ENCODE results near the gene PARP14.
A peak's percentile ranks its signal among the peaks of the same experiment; 100 is the strongest.
"Not testable (repeated sequence)": the region's sequence is repeated elsewhere in the genome, so short reads cannot be mapped to it uniquely, and the experiment has no call there.

The PARP14 gene, protein sequence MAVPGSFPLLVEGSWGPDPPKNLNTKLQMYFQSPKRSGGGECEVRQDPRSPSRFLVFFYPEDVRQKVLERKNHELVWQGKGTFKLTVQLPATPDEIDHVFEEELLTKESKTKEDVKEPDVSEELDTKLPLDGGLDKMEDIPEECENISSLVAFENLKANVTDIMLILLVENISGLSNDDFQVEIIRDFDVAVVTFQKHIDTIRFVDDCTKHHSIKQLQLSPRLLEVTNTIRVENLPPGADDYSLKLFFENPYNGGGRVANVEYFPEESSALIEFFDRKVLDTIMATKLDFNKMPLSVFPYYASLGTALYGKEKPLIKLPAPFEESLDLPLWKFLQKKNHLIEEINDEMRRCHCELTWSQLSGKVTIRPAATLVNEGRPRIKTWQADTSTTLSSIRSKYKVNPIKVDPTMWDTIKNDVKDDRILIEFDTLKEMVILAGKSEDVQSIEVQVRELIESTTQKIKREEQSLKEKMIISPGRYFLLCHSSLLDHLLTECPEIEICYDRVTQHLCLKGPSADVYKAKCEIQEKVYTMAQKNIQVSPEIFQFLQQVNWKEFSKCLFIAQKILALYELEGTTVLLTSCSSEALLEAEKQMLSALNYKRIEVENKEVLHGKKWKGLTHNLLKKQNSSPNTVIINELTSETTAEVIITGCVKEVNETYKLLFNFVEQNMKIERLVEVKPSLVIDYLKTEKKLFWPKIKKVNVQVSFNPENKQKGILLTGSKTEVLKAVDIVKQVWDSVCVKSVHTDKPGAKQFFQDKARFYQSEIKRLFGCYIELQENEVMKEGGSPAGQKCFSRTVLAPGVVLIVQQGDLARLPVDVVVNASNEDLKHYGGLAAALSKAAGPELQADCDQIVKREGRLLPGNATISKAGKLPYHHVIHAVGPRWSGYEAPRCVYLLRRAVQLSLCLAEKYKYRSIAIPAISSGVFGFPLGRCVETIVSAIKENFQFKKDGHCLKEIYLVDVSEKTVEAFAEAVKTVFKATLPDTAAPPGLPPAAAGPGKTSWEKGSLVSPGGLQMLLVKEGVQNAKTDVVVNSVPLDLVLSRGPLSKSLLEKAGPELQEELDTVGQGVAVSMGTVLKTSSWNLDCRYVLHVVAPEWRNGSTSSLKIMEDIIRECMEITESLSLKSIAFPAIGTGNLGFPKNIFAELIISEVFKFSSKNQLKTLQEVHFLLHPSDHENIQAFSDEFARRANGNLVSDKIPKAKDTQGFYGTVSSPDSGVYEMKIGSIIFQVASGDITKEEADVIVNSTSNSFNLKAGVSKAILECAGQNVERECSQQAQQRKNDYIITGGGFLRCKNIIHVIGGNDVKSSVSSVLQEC (N-terminal part only)

GRCh38 chr3:122680475-122681283 is at the start of gene PARP14:
Gene PARP14, plus strand, starts transcription at chr3:122680839. Its CDS starts 45 bp downstream, at chr3:122680884.
- DNase-seq: peak; percentile 94

DNA sequence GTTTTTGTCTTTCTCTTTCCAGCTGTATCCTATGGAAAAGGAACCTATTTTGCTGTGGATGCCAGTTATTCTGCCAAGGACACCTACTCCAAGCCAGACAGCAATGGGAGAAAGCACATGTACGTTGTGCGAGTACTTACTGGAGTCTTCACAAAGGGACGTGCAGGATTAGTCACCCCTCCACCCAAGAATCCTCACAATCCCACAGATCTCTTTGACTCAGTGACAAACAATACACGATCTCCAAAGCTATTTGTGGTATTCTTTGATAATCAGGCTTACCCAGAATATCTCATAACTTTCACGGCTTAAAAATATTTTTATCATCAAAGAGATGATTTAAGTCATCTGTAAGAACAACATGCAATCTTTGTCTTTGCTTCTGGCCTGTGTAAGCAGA is 44.9 kb upstream of the PARP14 start:
- DNase-seq: no peak

DNA sequence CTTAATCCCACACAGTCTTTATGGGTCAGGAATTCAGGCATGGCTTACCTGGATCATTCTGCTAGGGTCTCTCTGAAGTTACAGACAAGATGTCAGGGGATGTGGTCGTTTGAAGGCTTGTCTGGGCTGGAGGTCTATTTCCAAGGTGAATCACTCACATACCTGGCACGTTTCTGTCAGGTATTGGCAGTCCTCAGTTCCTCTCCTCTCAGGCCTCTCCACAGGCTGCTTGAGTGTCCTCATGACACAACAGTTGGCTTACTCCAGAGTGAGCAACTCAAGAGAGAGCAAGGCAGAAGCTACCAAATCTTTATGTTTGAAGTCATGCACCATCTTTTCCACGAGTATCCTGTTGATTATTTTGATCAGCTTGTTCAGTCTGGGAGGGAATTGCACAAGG is 43.9 kb upstream of the PARP14 start:
- no peak for DNase-seq

GRCh38 chr3:122640437-122640999 is 40.1 kb upstream of the PARP14 start:
- DNase-seq: no peak

- DNase-seq: no peak
Observed at GRCh38 chr3:122642935-122643334, 37.7 kb upstream of the PARP14 start.

- no peak for DNase-seq
Observed at GRCh38 chr3:122646146-122646988, 34.3 kb upstream of the PARP14 start.

GRCh38 chr3:122651233-122651907 is 29.3 kb upstream of the PARP14 start:
- not testable (repeated sequence) for DNase-seq

GRCh38 chr3:122651962-122652361 is 28.7 kb upstream of the PARP14 start:
- not testable (repeated sequence) for DNase-seq

GRCh38 chr3:122658336-122658735 is 22.3 kb upstream of the PARP14 start:
- not testable (repeated sequence) for DNase-seq

DNA sequence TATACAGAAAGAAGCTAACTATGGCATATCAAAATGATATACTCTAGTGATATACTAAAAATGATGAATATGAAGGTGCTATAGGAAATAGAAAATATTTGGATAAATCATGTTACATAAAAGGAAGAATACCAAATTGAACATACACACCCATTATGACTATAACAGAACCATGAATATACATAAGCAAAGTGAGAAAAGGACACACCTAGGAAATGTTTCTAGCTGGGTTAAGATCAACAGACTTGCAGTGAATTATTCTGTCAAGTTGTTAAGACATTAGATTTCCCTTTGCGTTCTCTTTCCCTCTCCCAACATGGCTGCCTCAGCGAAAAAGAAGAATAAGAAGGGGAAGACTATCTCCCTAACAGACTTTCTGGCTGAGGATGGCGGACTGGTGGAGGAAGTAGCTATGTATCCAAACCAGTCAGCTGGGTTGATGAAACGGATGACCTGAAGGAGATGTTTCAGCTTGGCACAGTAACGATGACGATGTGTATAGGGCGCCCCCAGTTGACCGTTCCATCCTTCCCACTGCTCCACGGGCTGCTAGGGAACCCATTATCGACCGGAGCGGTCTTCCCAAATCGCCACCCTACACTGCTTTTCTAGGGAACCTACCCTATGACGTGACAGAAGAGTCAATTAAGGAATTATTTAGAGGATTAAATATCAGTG is 20.2 kb upstream of the PARP14 start:
- peak; percentile 22 for DNase-seq

DNA sequence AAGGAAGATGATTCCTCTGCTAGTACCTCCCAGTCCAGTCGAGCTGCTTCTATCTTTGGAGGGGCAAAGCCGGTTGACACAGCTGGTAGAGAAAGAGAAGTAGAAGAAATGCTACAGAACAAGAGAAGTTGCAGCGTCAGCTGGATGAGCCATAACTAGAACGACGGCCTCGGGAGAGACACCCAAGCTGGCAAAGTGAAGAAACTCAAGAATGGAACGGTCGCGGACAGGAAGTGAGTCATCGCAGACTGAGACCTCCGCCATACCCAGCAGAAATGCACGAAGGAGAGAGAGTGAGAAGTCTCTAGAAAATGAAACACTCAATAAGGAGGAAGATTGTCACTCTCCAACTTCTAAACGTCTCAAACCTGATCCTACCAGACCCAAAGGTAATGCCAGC is 19.0 kb upstream of the PARP14 start:
- peak; percentile 42 for DNase-seq

DNA sequence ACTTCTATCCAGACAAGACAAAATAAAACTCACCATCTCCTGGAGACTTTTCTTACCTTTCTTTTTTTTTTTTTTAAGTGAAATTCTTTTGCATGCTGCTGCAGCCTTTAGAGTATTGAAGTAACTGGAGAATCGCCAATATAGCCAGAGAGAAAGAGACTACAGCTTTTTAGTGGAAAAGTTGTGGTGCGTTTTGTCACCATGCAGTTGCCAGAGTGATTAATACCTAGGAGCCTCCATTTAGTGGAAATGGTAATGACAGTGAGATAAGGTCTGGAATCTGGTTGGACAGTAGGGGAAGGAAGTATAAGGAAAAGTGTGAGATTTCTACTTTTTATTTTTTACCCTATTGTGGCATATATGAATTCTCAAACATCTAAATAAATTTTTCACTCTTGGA is 18.1 kb upstream of the PARP14 start:
- no peak for DNase-seq

DNA sequence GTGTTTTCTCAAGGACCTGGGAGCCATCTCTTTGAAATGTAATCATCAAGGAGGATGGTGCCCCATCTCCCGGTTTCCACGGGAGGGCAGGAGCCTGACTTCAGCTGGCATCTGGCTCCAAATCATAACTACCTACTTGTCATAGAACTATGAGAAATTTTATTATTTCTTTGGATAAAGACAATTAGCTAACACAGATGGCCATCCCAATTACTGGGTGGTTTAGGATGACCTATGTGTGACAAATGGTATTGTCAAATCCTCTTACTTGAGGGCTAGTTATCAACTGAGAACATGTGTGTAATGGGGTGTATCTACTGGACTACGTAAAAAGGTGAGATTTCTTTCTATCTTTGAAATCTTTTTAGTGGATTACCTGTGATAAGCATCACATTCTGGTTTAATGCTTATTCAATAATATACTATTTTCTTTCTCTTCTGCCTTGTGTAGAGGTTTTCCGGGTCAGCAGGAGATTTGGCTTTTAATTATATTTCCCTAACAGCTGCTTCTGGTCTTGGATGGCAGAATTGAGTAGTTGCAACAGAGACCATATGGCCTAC is 15.3 kb upstream of the PARP14 start:
- DNase-seq: no peak

DNA sequence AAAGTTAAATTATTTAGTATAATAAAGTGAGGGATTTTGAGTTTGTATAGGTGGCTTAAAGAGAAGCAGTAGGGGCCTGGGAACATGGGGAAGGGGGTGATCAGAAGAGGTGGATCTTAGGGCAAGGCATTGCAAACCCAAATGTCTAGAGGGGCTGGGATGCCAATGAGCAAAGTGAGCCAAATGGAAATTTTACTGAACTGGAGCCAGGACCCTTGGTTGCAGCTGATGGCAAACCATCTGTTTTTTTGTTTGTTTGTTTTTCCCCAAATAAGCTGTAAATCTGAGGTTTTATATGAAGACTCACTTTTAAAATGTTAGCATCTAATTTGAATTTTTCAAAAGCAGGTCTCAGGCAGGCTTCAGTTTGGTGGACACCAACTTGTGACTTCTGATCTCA is 14.8 kb upstream of the PARP14 start:
- no peak for DNase-seq

DNA sequence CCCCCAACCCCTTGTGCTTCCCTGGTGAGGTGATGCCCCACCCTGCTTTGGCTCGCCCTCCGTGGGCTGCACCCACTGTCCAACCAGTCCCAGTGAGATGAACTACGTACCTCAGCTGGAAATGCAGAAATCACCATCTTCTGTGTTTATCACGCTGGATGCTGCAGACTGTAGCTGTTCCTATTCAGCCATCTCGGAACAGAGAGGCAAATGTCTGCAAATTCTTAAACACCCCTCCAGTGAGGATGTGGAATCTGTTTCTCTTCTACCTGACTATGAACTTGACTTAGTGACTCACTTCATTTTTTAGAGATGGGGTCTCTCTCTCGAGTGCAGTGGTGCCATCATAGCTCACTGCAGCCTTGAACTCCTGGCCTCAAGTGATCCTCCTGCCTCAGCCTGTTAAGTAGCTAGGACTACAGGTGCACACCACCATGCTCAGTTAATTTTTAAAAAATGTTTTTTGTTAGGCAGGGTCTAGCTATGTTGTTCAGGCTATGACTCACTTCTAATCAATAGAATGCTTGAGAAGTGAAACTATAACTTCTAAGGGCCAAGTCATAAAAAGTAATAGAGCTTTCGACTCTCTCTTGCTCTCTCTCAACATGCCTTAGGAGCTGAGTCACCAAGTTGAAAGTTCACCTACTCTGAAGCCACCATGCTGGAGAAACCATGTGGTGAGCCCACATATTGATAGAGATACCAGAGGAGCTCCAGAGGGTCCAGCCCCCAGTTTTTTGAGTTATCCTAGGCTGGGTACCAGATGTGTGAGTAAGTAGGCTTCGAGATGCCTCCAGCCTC is 11.5 kb upstream of the PARP14 start:
- no peak for DNase-seq

DNA sequence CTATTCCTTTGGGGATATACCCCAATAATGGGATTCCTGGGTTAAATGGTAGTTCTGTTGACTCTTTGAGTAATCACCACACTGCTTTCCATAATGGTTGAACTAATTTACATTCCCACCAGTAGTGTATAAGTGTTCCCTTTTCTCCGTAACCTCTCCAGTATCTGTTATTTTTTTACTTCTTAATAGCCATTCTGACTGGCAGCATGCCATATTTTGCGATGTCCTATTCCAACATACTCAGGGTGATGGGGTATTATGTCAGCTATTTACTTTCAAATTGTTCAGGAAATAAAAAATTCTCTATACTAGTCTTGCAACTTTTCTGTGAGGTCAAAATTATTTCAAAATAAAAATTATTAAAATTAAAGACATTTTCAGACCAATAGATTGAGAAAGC is 9.1 kb upstream of the PARP14 start:
- DNase-seq: no peak

DNA sequence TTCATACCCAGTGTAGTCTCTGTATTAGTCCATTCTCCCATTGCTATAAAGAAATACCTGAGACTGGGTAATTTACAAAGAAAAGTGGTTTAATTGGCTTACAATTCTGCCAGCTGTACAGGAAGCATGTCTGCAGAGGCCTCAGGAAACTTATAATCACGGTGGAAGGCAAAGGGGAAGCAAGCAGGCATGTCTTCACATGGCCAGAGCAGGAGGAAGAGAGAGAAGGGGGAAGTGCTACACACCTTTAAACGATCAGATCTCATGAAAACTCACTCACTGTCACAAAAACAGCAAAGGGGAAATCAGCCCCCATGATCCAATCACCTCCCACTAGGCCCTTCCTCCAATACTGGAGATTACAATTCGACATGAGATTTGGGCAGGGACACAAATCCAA is 6.3 kb upstream of the PARP14 start:
- no peak for DNase-seq

GRCh38 chr3:122676759-122677158 is 3.9 kb upstream of the PARP14 start:
- no peak for DNase-seq

Data from inflammatory macrophage treated with lipopolysaccharide for 4 hours (primary cell).